ENCODE measurements around the gene FZD8. TPM values are rescaled to one million over a fixed set of nuclear protein-coding genes. Genes with fewer than 3 reads are reported as not detected.

The FZD8 gene
- total RNA-seq = 2.4 TPM in 2 replicates

GRCh38 chr10:35642035-35642792 lies at the start of gene FZD8:
Gene FZD8, minus strand, starts transcription at chr10:35642296. Its CDS starts 867 bp downstream, at chr10:35641429.

GRCh38 chr10:35605191-35605590 lies 36.9 kb downstream of the FZD8 start, which contains the start of gene GJD4:
Gene GJD4, plus strand, starts transcription at chr10:35605341. Its CDS starts 227 bp downstream, at chr10:35605568.

Other genes starting within 250 kb of the FZD8 start
- gene GJD4, start 37.0 kb downstream of the FZD8 start, total RNA-seq = not detected in 2 replicates

Data from cardiac ventricle fibroblast (primary cell).